Measurements from ENCODE around the gene TBC1D4. TPM values are rescaled to one million over a fixed set of nuclear protein-coding genes. Genes with fewer than 3 reads are reported as not detected.

Gene TBC1D4
- total and polyA plus RNA-seq, 9 of the 15 experiments (the other 6 are each of a cell fraction or from before 2014, with no cell fraction given), result 2.8 to 12.3 (median 7.0) TPM

- CTCF ChIA-PET (ENCODE audit: low intra/inter-chr PET ratio), result no interaction called here
- FAIRE-seq, result no peak
- H2AFZ ChIP-seq (ENCODE audit: low read depth, low read length), result no peak overlapping the region
- no TSS peak for BruUV-seq (replicated peaks)
- H3K79me2 ChIP-seq (ENCODE audit: control insufficient read depth, insufficient read depth, low read length), result no peaks in the 10 kb centered on the region
- peak; percentile 53; the same call in 2 of the 3 replicates for ATAC-seq
- no peaks in the 10 kb centered on the region for H3K4me1 ChIP-seq (replicated peaks in 1 of 2; ENCODE audit: control insufficient read depth in 2 of 2, insufficient read depth in 2 of 2, low read length in 2 of 2)
- H4K20me1 ChIP-seq (replicated peaks; ENCODE audit: control insufficient read depth, insufficient read depth, low read length), result no peaks in the 10 kb centered on the region
- no peak overlapping the region for H3K4me2 ChIP-seq (ENCODE audit: insufficient read depth, low read length)
- POLR2A ChIA-PET, result no interaction called here
- TF ChIP-seq PTBP1 (IDR thresholded peaks at IDR 0.05; ENCODE audit: low read depth, low read length) (no peak), USF2 (CRISPR knock-in tag; IDR thresholded peaks at IDR 0.05) (no peak), ZNF316 (IDR thresholded peaks at IDR 0.05) (peak; percentile 24), FOXM1 (IDR thresholded peaks at IDR 0.05; ENCODE audit: low read depth) (0 out of 2 replicates have a peak, but pooled peaks have one; percentile 24), FOXM1 (CRISPR knock-in tag; IDR thresholded peaks at IDR 0.05; ENCODE audit: low read depth) (no peak), E2F4 (CRISPR knock-in tag; IDR thresholded peaks at IDR 0.05; ENCODE audit: low read depth) (no peak)
- H3K4me3 ChIP-seq, result no peak overlapping the region
- H3K27me3 ChIP-seq (ENCODE audit: control insufficient read depth in 2 of 2, insufficient read depth in 2 of 2, low read length in 2 of 2), result no peaks in the 10 kb centered on the region
- H3K9me1 ChIP-seq (ENCODE audit: control insufficient read depth, insufficient read depth, low read length), result no peaks in the 10 kb centered on the region
- H3K9ac ChIP-seq (ENCODE audit: insufficient read depth in 1 of 2, low read depth in 2 of 2, low read length in 2 of 2), result no peak overlapping the region
- intact Hi-C loops (cut with micrococcal nuclease) (no loop called here), in situ Hi-C loops (cut with MboI) (no loop called here)
- DNase-seq (ENCODE audit: extremely low read depth in 1 of 4, low spot score in 3 of 4), result peak in 1 of 4 experiments; percentile 6
- no peaks in the 10 kb centered on the region for H3K36me3 ChIP-seq (ENCODE audit: control insufficient read depth, insufficient read depth, low read length)
- 46% methylated on average over 1 of the region's 1 CpG for WGBS (ENCODE audit: insufficient coverage, low coverage, missing lambda C conversion rate)
- no peaks in the 10 kb centered on the region for H3K9me3 ChIP-seq (replicated peaks; ENCODE audit: control insufficient read depth, insufficient read depth, low read depth, low read length)
- no peak overlapping the region for H3K27ac ChIP-seq (ENCODE audit: extremely low read depth, low read depth, low read length)
These were observed 24.0 kb upstream of the TBC1D4 start for GRCh38 chr13:75506018-75506417.

Data from K562 (cell line).